GM12801 (cell line): ENCODE data around the gene OSCAR.

Experiments used
- CTCF ChIP-seq: IDR thresholded peaks from one replicate; pipeline ENCODE4 v1.5.1; 2011; ENCODE audit warnings: control low read depth; ENCODE audit not compliant: insufficient read length; ENCODE audit errors: extremely low read depth

OSCAR gene

GRCh38 chr19:54138489-54139256 is 38.1 kb upstream of the OSCAR start:
- no peak for TF ChIP-seq CTCF

- TF ChIP-seq CTCF: no peak
These were observed 37.3 kb upstream of the OSCAR start, which contains the start of gene CNOT3 for GRCh38 chr19:54137699-54138488. Gene CNOT3, plus strand, starts transcription at chr19:54137762. Its CDS starts 5,217 bp downstream, at chr19:54142979.

- no peak for TF ChIP-seq CTCF
These were observed 36.5 kb upstream of the OSCAR start for GRCh38 chr19:54136864-54137698.

- no peak for TF ChIP-seq CTCF
These were observed 35.7 kb upstream of the OSCAR start for GRCh38 chr19:54136086-54136863.

- no peak for TF ChIP-seq CTCF
These were observed 33.5 kb upstream of the OSCAR start for GRCh38 chr19:54133957-54134590.

- no peak for TF ChIP-seq CTCF
These were observed 32.8 kb upstream of the OSCAR start for GRCh38 chr19:54133312-54133956.
